ENCODE results near the gene FAM234B.

FAM234B gene

DNA sequence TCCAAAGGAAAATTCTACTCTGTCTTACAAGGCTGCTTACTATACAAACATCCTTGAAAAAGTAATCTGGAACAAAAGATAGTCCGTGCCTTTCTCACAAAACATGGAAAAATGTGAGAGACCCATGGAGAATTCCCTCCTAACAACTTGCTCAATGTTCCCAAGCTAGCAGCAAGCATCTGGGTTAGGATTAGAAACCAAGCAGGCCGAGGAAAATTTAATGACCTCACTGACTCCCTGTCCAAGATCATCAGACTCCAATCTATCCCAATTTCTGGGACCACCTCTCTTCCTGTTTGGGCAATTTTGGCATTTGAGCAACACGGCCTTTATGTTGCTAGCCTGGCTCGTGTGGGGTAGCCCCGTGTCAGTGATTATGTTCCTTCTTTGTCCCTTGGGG, 77.4 kb downstream of the FAM234B start:
- TF ChIP-seq, protein P1, sequence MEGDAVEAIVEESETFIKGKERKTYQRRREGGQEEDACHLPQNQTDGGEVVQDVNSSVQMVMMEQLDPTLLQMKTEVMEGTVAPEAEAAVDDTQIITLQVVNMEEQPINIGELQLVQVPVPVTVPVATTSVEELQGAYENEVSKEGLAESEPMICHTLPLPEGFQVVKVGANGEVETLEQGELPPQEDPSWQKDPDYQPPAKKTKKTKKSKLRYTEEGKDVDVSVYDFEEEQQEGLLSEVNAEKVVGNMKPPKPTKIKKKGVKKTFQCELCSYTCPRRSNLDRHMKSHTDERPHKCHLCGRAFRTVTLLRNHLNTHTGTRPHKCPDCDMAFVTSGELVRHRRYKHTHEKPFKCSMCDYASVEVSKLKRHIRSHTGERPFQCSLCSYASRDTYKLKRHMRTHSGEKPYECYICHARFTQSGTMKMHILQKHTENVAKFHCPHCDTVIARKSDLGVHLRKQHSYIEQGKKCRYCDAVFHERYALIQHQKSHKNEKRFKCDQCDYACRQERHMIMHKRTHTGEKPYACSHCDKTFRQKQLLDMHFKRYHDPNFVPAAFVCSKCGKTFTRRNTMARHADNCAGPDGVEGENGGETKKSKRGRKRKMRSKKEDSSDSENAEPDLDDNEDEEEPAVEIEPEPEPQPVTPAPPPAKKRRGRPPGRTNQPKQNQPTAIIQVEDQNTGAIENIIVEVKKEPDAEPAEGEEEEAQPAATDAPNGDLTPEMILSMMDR (IDR thresholded peaks at IDR 0.05; ENCODE audit: low read depth, low read length) = no peak
- TF ChIP-seq POLR2A (IDR thresholded peaks at IDR 0.05; ENCODE audit: extremely low read depth, insufficient read length) (no peak), MYC (IDR thresholded peaks at IDR 0.05; ENCODE audit: low read depth, low read length) (no peak)
- TF ChIP-seq, protein P2, sequence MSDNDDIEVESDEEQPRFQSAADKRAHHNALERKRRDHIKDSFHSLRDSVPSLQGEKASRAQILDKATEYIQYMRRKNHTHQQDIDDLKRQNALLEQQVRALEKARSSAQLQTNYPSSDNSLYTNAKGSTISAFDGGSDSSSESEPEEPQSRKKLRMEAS (IDR thresholded peaks at IDR 0.05; ENCODE audit: low read depth, low read length) = no peak
- no peak for DNase-seq (ENCODE audit: low read depth)
- no peak overlapping the region for H3K4me3 ChIP-seq (ENCODE audit: low read depth, low read length)

DNA sequence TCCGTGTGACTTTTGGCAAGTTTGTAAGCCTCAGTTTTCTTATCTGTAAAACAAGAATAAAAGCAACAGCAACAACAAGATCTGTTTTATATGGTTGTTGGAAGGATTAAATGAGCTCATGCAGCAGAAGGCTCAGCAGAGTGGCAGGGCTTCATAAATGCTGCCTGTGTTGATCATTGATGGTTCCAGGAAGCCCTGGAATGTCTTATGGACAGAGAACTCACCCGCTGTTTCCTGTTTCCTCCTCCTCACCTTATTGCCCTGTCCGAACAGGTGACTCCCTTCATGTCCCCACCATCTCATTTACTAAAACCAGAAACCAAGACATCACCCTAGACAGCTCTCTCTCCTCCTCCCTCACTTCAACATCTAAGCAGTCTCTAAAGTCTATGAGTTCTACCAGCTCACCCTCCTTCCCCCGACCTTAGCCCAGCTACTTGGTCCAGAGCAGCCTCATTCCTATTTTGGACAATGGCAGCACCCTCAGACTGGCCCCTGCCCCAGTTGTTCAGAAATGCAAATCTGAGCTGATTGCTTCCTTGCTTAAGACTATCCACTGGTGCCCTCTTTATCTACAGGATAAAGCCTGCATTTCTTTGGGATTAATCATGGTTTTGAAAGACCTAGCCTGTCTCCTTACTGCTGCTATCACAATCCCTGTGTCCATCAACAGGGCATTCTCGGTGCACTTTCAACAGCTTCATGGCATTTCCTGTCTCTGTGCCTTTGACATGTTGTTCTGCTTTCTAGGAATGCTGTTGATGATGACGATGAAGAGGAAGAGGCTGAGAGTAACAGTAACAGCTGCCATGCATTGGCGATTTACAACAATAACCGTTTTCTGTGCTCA, 80.7 kb downstream of the FAM234B start:
- DNase-seq (ENCODE audit: low read depth) = no peak
- TF ChIP-seq MYC (IDR thresholded peaks at IDR 0.05; ENCODE audit: low read depth, low read length) = no peak
- TF ChIP-seq POLR2A (IDR thresholded peaks at IDR 0.05; ENCODE audit: extremely low read depth, insufficient read length) = no peak
- TF ChIP-seq, protein P1 (IDR thresholded peaks at IDR 0.05; ENCODE audit: low read depth, low read length) = no peak
- TF ChIP-seq, protein P2 (IDR thresholded peaks at IDR 0.05; ENCODE audit: low read depth, low read length) = no peak
- no peak overlapping the region for H3K4me3 ChIP-seq (ENCODE audit: low read depth, low read length)

DNA sequence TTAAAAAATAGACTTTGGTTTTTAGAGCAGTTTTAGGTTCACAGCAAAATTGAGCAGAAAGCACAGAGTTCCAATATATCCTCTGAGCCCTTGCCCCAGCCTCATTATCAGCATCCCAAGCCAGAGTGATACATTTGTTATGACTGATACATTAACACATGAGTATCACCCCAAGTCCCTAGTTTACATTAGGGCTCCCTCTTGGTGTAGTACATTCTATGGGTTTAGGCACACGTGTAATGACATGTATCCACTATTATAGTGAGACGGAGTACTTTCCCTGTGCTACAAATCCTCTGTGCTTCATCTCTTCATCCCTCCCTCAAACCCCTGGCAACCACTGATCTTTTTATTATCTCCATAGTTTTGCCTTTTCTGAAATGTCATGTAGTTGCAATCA, 81.8 kb downstream of the FAM234B start:
- no peak for TF ChIP-seq MYC (IDR thresholded peaks at IDR 0.05; ENCODE audit: low read depth, low read length)
- TF ChIP-seq, protein P2 (IDR thresholded peaks at IDR 0.05; ENCODE audit: low read depth, low read length) = no peak
- TF ChIP-seq, protein P1 (IDR thresholded peaks at IDR 0.05; ENCODE audit: low read depth, low read length) = no peak
- no peak for TF ChIP-seq POLR2A (IDR thresholded peaks at IDR 0.05; ENCODE audit: extremely low read depth, insufficient read length)
- H3K4me3 ChIP-seq (ENCODE audit: low read depth, low read length) = no peak overlapping the region
- DNase-seq (ENCODE audit: low read depth) = no peak

DNA sequence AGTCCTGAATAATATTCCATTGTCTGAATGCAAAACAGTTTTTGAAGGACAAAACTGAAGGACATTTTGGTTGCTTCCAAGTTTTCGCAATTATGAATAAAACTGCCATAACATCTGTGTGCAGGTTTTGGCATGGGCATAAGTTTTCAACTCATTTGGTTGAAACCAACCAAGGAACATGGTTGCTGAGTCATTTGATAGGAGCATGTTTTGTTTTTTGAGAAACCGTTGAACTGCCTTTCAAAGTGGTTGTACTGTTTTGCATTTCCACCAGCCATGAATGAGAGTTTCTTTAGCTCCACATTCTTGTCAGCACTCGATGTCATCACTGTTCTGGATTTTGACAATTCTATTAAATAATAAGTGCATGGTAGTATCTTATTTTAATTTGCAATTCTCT, 82.3 kb downstream of the FAM234B start:
- no peak overlapping the region for H3K4me3 ChIP-seq (ENCODE audit: low read depth, low read length)
- TF ChIP-seq MYC (IDR thresholded peaks at IDR 0.05; ENCODE audit: low read depth, low read length) (no peak), POLR2A (IDR thresholded peaks at IDR 0.05; ENCODE audit: extremely low read depth, insufficient read length) (no peak)
- TF ChIP-seq, protein P1 (IDR thresholded peaks at IDR 0.05; ENCODE audit: low read depth, low read length) = no peak
- TF ChIP-seq, protein P2 (IDR thresholded peaks at IDR 0.05; ENCODE audit: low read depth, low read length) = no peak
- no peak for DNase-seq (ENCODE audit: low read depth)

DNA sequence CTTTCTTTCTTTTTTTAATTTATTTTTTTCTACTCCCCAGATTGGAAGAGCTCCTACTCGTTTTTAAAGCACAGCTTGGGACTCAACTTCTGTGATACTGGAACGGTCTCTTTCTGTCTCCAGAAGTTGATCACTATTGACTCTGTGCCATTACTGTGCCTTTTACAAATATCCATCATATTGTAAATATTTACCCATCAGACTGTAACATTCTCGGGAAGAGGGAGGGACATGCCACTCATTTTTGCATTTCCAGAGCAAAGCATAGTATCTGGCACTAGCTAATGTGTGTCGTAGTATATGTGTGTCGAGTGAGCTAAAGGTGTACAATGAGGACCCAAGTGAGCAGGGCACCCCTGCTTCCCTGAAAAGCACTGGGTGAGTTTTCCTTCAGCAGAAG, 83.3 kb downstream of the FAM234B start:
- TF ChIP-seq, protein P1 (IDR thresholded peaks at IDR 0.05; ENCODE audit: low read depth, low read length) = no peak
- DNase-seq (ENCODE audit: low read depth) = no peak
- H3K4me3 ChIP-seq (ENCODE audit: low read depth, low read length) = no peak overlapping the region

All from NB4 (cell line).